Dendritic cell treated with granulocyte-macrophage colony-stimulating factor and Interleukin-4, amounts not matched to agents 40 ng/mL and 50 ng/mL, for 4 days (primary cell): ENCODE measurements around the gene GATAD2A.

Experiments used
- H3K27ac Mint-ChIP-seq: one replicate; pipeline ENCODE4 v1.8.0; 2022; ENCODE audit warnings: mild to moderate bottlenecking, mixed read lengths
- H3K27me3 Mint-ChIP-seq: one replicate; pipeline ENCODE4 v1.8.0; 2022; ENCODE audit warnings: mild to moderate bottlenecking, mixed read lengths
- H3K36me3 Mint-ChIP-seq: one replicate; pipeline ENCODE4 v1.8.0; 2022; ENCODE audit warnings: low read depth, mixed read lengths
- H3K4me1 Mint-ChIP-seq: one replicate; pipeline ENCODE4 v1.8.0; 2022; ENCODE audit warnings: low read depth, mixed read lengths
- H3K4me3 Mint-ChIP-seq: one replicate; pipeline ENCODE4 v1.8.0; 2022; ENCODE audit warnings: mild to moderate bottlenecking, moderate library complexity, mixed read lengths
- H3K9me3 Mint-ChIP-seq: one replicate; pipeline ENCODE4 v1.8.0; 2022; ENCODE audit warnings: mixed read lengths
- intact Hi-C: fragments of 100-400 bp; cut with micrococcal nuclease; formaldehyde crosslinking; loops from one replicate; pipeline ENCODE4 v1.15.0; 2022

Gene GATAD2A

GRCh38 chr19:19405971-19406877, 749 bp downstream of the GATAD2A start:
- H3K4me3 Mint-ChIP-seq = peak overlapping the region; percentile 95
- H3K27me3 Mint-ChIP-seq = no peaks in the 10 kb centered on the region
- peaks cover 80% of the 10 kb centered on the region for H3K4me1 Mint-ChIP-seq
- H3K36me3 Mint-ChIP-seq = peaks cover 26% of the 10 kb centered on the region
- no peaks in the 10 kb centered on the region for H3K9me3 Mint-ChIP-seq
- intact Hi-C loops = loop anchor here (1.0 to 5.0 kb wide), 4 partner anchors 21 to 66 kb away; no protein-coding TSS in a partner anchor
- H3K27ac Mint-ChIP-seq = peak overlapping the region; percentile 89

- H3K27me3 Mint-ChIP-seq = no peaks in the 10 kb centered on the region
- H3K27ac Mint-ChIP-seq = peak overlapping the region; percentile 89
- H3K4me1 Mint-ChIP-seq = peaks cover 84% of the 10 kb centered on the region
- H3K36me3 Mint-ChIP-seq = peaks cover 30% of the 10 kb centered on the region
- peak overlapping the region; percentile 95 for H3K4me3 Mint-ChIP-seq
- intact Hi-C loops = loop anchor here (2.0 to 5.0 kb wide), 3 partner anchors 40 to 65 kb away; no protein-coding TSS in a partner anchor
- H3K9me3 Mint-ChIP-seq = no peaks in the 10 kb centered on the region
Measured at GRCh38 chr19:19406878-19407632, 1.6 kb downstream of the GATAD2A start.

GRCh38 chr19:19407633-19407930, 2.1 kb downstream of the GATAD2A start:
- Mint-ChIP-seq H3K27me3 (no peaks in the 10 kb centered on the region), H3K27ac (peak overlapping the region; percentile 89), H3K4me1 (peaks cover 81% of the 10 kb centered on the region), H3K9me3 (no peaks in the 10 kb centered on the region), H3K4me3 (no peak overlapping the region), H3K36me3 (peaks cover 35% of the 10 kb centered on the region)
- intact Hi-C loops = loop anchor here (2.0 to 5.0 kb wide), 3 partner anchors 40 to 65 kb away; no protein-coding TSS in a partner anchor

- Mint-ChIP-seq H3K9me3 (no peaks in the 10 kb centered on the region), H3K4me1 (peaks cover 77% of the 10 kb centered on the region), H3K4me3 (no peak overlapping the region), H3K27me3 (no peaks in the 10 kb centered on the region), H3K36me3 (peaks cover 24% of the 10 kb centered on the region), H3K27ac (no peak overlapping the region)
- intact Hi-C loops = loop anchor here (5.0 kb wide), 2 partner anchors 38 to 63 kb away; no protein-coding TSS in a partner anchor
Measured at GRCh38 chr19:19409205-19409604, 3.7 kb downstream of the GATAD2A start.

GRCh38 chr19:19409631-19410030, 4.2 kb downstream of the GATAD2A start:
- Mint-ChIP-seq H3K36me3 (peaks cover 24% of the 10 kb centered on the region), H3K9me3 (no peaks in the 10 kb centered on the region), H3K27me3 (no peaks in the 10 kb centered on the region), H3K27ac (no peak overlapping the region), H3K4me1 (peaks cover 75% of the 10 kb centered on the region), H3K4me3 (no peak overlapping the region)
- intact Hi-C loops = loop anchor here (5.0 kb wide), 2 partner anchors 38 to 63 kb away; no protein-coding TSS in a partner anchor

GRCh38 chr19:19410553-19411550, 5.4 kb downstream of the GATAD2A start:
- intact Hi-C loops = no loop called here
- peaks cover 73% of the 10 kb centered on the region for H3K4me1 Mint-ChIP-seq
- no peak overlapping the region for H3K4me3 Mint-ChIP-seq
- H3K36me3 Mint-ChIP-seq = peaks cover 31% of the 10 kb centered on the region
- no peaks in the 10 kb centered on the region for H3K27me3 Mint-ChIP-seq
- H3K27ac Mint-ChIP-seq = no peak overlapping the region
- no peaks in the 10 kb centered on the region for H3K9me3 Mint-ChIP-seq

- no peaks in the 10 kb centered on the region for H3K9me3 Mint-ChIP-seq
- intact Hi-C loops = no loop called here
- H3K4me3 Mint-ChIP-seq = no peak overlapping the region
- peaks cover 62% of the 10 kb centered on the region for H3K4me1 Mint-ChIP-seq
- H3K36me3 Mint-ChIP-seq = peaks cover 31% of the 10 kb centered on the region
- H3K27ac Mint-ChIP-seq = no peak overlapping the region
- no peaks in the 10 kb centered on the region for H3K27me3 Mint-ChIP-seq
Measured at GRCh38 chr19:19416280-19416679, 10.8 kb downstream of the GATAD2A start.

GRCh38 chr19:19417046-19417445, 11.6 kb downstream of the GATAD2A start:
- peaks cover 27% of the 10 kb centered on the region for H3K36me3 Mint-ChIP-seq
- peaks cover 66% of the 10 kb centered on the region for H3K4me1 Mint-ChIP-seq
- no peak overlapping the region for H3K4me3 Mint-ChIP-seq
- intact Hi-C loops = no loop called here
- H3K27me3 Mint-ChIP-seq = no peaks in the 10 kb centered on the region
- no peak overlapping the region for H3K27ac Mint-ChIP-seq
- no peaks in the 10 kb centered on the region for H3K9me3 Mint-ChIP-seq

GRCh38 chr19:19417628-19418245, 12.3 kb downstream of the GATAD2A start:
- H3K9me3 Mint-ChIP-seq = no peaks in the 10 kb centered on the region
- no peak overlapping the region for H3K4me3 Mint-ChIP-seq
- H3K27me3 Mint-ChIP-seq = no peaks in the 10 kb centered on the region
- H3K27ac Mint-ChIP-seq = no peak overlapping the region
- intact Hi-C loops = no loop called here
- H3K36me3 Mint-ChIP-seq = peaks cover 27% of the 10 kb centered on the region
- H3K4me1 Mint-ChIP-seq = peaks cover 73% of the 10 kb centered on the region

- peaks cover 30% of the 10 kb centered on the region for H3K36me3 Mint-ChIP-seq
- no peaks in the 10 kb centered on the region for H3K9me3 Mint-ChIP-seq
- H3K27ac Mint-ChIP-seq = peak overlapping the region; percentile 56
- intact Hi-C loops = no loop called here
- H3K4me3 Mint-ChIP-seq = no peak overlapping the region
- peaks cover 66% of the 10 kb centered on the region for H3K4me1 Mint-ChIP-seq
- no peaks in the 10 kb centered on the region for H3K27me3 Mint-ChIP-seq
Measured at GRCh38 chr19:19418555-19419260, 13.2 kb downstream of the GATAD2A start.

GRCh38 chr19:19420570-19421298, 15.3 kb downstream of the GATAD2A start:
- peak overlapping the region; percentile 7 for H3K4me3 Mint-ChIP-seq

GRCh38 chr19:19421299-19421696, 15.8 kb downstream of the GATAD2A start:
- peaks cover 18% of the 10 kb centered on the region for H3K36me3 Mint-ChIP-seq
- peak overlapping the region; percentile 54 for H3K27ac Mint-ChIP-seq

More at GRCh38 chr19:19420570-19421298, 15.3 kb downstream of the GATAD2A start:
- Mint-ChIP-seq H3K27ac (peak overlapping the region; percentile 54), H3K36me3 (peaks cover 24% of the 10 kb centered on the region), H3K9me3 (no peaks in the 10 kb centered on the region), H3K27me3 (no peaks in the 10 kb centered on the region), H3K4me1 (peaks cover 61% of the 10 kb centered on the region)
- intact Hi-C loops = loop anchor here (5.0 kb wide), 1 partner anchor 37 kb away; no protein-coding TSS in a partner anchor

More at GRCh38 chr19:19421299-19421696, 15.8 kb downstream of the GATAD2A start:
- Mint-ChIP-seq H3K9me3 (no peaks in the 10 kb centered on the region), H3K4me3 (no peak overlapping the region), H3K27me3 (no peaks in the 10 kb centered on the region), H3K4me1 (peaks cover 61% of the 10 kb centered on the region)
- intact Hi-C loops = loop anchor here (5.0 kb wide), 1 partner anchor 36 kb away; no protein-coding TSS in a partner anchor
